DND-41 (cell line): ENCODE measurements around the gene SIRT2.
"Not testable (repeated sequence)": the region's sequence is repeated elsewhere in the genome, so short reads cannot be mapped to it uniquely, and the experiment has no call there.

Experiments used
- ATAC-seq: fragments of 200-7000 bp; cut with Tn5 transposase; 3 replicates; pipeline ENCODE4 v1.9.1; 2021; ENCODE audit warnings: low read depth; ENCODE audit not compliant: insufficient read depth
- DNase-seq: peaks from one replicate; pipeline ENCODE4 v3.0.0-alpha.2; 2020
- H2AFZ ChIP-seq: 2 replicates; pipeline ENCODE4 v1.6.0; 2012; ENCODE audit warnings: low read depth, low read length
- H3K27ac ChIP-seq: 2 replicates; pipeline ENCODE4 v1.5.1; 2012; ENCODE audit warnings: low read length, inconsistent platforms
- H3K27me3 ChIP-seq: fragments of 200-600 bp; sonication (generic); 2 replicates; pipeline ENCODE4 v1.6.0; 2012; ENCODE audit warnings: low read length, mild to moderate bottlenecking, inconsistent platforms; ENCODE audit not compliant: insufficient read depth, poor library complexity
- H3K36me3 ChIP-seq: 2 replicates; pipeline ENCODE4 v1.5.1; 2012; ENCODE audit warnings: low read length, inconsistent platforms; ENCODE audit not compliant: insufficient read depth
- H3K4me1 ChIP-seq: 2 replicates; pipeline ENCODE4 v1.5.1; 2012; ENCODE audit warnings: mild to moderate bottlenecking, low read length; ENCODE audit not compliant: insufficient read depth
- H3K4me2 ChIP-seq: 2 replicates; pipeline ENCODE4 v1.6.0; 2012; ENCODE audit warnings: mild to moderate bottlenecking, moderate library complexity, low read length, inconsistent platforms; ENCODE audit not compliant: insufficient read depth
- H3K4me3 ChIP-seq, 2 experiments: fragments of 200-600 bp in 1 of 2; shearing (Covaris generic) in 1 of 2; 2 replicates each; pipeline ENCODE4 v1.5.1; 2012 to 2016; ENCODE audit warnings: inconsistent platforms in 2 of 2, low read length in 2 of 2, mild to moderate bottlenecking in 2 of 2, low read depth in 1 of 2, moderate library complexity in 1 of 2
- H3K79me2 ChIP-seq: 2 replicates; pipeline ENCODE4 v1.6.0; 2012; ENCODE audit warnings: low read length, inconsistent platforms; ENCODE audit not compliant: insufficient read depth
- H3K9ac ChIP-seq: 2 replicates; pipeline ENCODE4 v1.6.0; 2012; ENCODE audit warnings: low read depth, mild to moderate bottlenecking, inconsistent platforms, low read length, moderate library complexity
- H3K9me3 ChIP-seq: 2 replicates; pipeline ENCODE4 v1.5.1; 2012; ENCODE audit warnings: low read length, moderate library complexity, mild to moderate bottlenecking, inconsistent platforms; ENCODE audit not compliant: insufficient read depth, severe bottlenecking
- H4K20me1 ChIP-seq: 2 replicates; pipeline ENCODE4 v1.6.0; 2012; ENCODE audit warnings: low read length; ENCODE audit not compliant: insufficient read depth
- CTCF ChIP-seq: IDR thresholded peaks from 2 replicates; pipeline ENCODE4 v1.5.1; 2012; ENCODE audit warnings: borderline replicate concordance, low read length, moderate library complexity, mild to moderate bottlenecking; ENCODE audit not compliant: poor library complexity, severe bottlenecking; ENCODE audit errors: extremely low read depth
- EZH2 ChIP-seq: IDR thresholded peaks from 3 replicates; pipeline ENCODE4 v1.6.1; 2012; ENCODE audit warnings: borderline replicate concordance, low read depth, mild to moderate bottlenecking, moderate library complexity, low read length, inconsistent platforms; ENCODE audit not compliant: severe bottlenecking

The SIRT2 gene

GRCh38 chr19:38944981-38945506 is 45.6 kb upstream of the SIRT2 start:
- Histone ChIP-seq H3K4me1 (peaks cover 12% of the 10 kb centered on the region), H4K20me1 (peaks cover 5% of the 10 kb centered on the region; the same call in 1 of the 2 replicates), H3K9ac (no peak overlapping the region), H3K27ac (no peak overlapping the region), H3K4me2 (no peak overlapping the region), H3K4me3 (no peak overlapping the region), H3K27me3 (no peaks in the 10 kb centered on the region), H3K36me3 (no peaks in the 10 kb centered on the region), H3K79me2 (no peaks in the 10 kb centered on the region), H3K9me3 (peaks cover 6% of the 10 kb centered on the region), H2AFZ (no peak overlapping the region)
- TF ChIP-seq CTCF (no peak), EZH2 (no peak)
- DNase-seq, result no peak
- ATAC-seq, result no peak; the same call in 2 of the 3 replicates

- H3K79me2 ChIP-seq, result no peaks in the 10 kb centered on the region
- TF ChIP-seq EZH2, result no peak
- TF ChIP-seq CTCF, result no peak
- DNase-seq (no peak), ATAC-seq (no peak)
- H3K4me3 ChIP-seq, result no peak overlapping the region
- no peak overlapping the region for H3K9ac ChIP-seq
- peaks cover 5% of the 10 kb centered on the region; the same call in 1 of the 2 replicates for H4K20me1 ChIP-seq
- H3K36me3 ChIP-seq, result no peaks in the 10 kb centered on the region
- H3K4me1 ChIP-seq, result peaks cover 12% of the 10 kb centered on the region
- no peak overlapping the region for H2AFZ ChIP-seq
- no peak overlapping the region for H3K27ac ChIP-seq
- H3K9me3 ChIP-seq, result peaks cover 6% of the 10 kb centered on the region
- H3K4me2 ChIP-seq, result no peak overlapping the region
- no peaks in the 10 kb centered on the region for H3K27me3 ChIP-seq
Observed at GRCh38 chr19:38942471-38943181, 43.2 kb upstream of the SIRT2 start.

- no peak for TF ChIP-seq CTCF
- no peak for TF ChIP-seq EZH2
- Histone ChIP-seq H3K27me3 (no peaks in the 10 kb centered on the region), H3K36me3 (no peaks in the 10 kb centered on the region), H3K79me2 (no peaks in the 10 kb centered on the region), H4K20me1 (peaks cover 5% of the 10 kb centered on the region; the same call in 1 of the 2 replicates), H3K9ac (no peak overlapping the region), H3K4me1 (peaks cover 12% of the 10 kb centered on the region), H3K4me2 (peak overlapping the region; percentile 23; the same call in 1 of the 2 replicates), H3K9me3 (peaks cover 6% of the 10 kb centered on the region), H2AFZ (no peak overlapping the region), H3K27ac (no peak overlapping the region), H3K4me3 (no peak overlapping the region)
- no peak for DNase-seq
- peak; percentile 52 for ATAC-seq
Observed at GRCh38 chr19:38941979-38942378, 42.6 kb upstream of the SIRT2 start.

GRCh38 chr19:38941466-38941865 is 42.0 kb upstream of the SIRT2 start:
- H3K4me1 ChIP-seq, result peaks cover 12% of the 10 kb centered on the region
- H2AFZ ChIP-seq, H3K9ac ChIP-seq, H3K79me2 ChIP-seq, H3K9me3 ChIP-seq, H4K20me1 ChIP-seq, H3K27ac ChIP-seq, H3K36me3 ChIP-seq, H3K4me3 ChIP-seq, H3K27me3 ChIP-seq: not testable (repeated sequence)
- H3K4me2 ChIP-seq, result peak overlapping the region; percentile 23; the same call in 1 of the 2 replicates
- DNase-seq (peak; percentile 77), ATAC-seq (peak; percentile 70)
